HL-60 (cell line): ENCODE data around the gene KCNMA1.

Experiments
- DNase-seq, 2 experiments: peaks; one replicate each; pipeline ENCODE4 v3.0.0-alpha.2; 2010 to 2020; ENCODE audit warnings: low read depth in 1 of 2, low spot score in 1 of 2
- H3K27ac ChIP-seq: fragments of 250-450 bp; sonication (Bioruptor Pico); replicated peaks from 2 replicates; pipeline ENCODE4 v1.5.1; 2020; ENCODE audit warnings: mild to moderate bottlenecking, moderate library complexity
- H3K27me3 ChIP-seq: fragments of 250-450 bp; sonication (Bioruptor Pico); 2 replicates; pipeline ENCODE4 v1.5.1; 2021; ENCODE audit warnings: mild to moderate bottlenecking, moderate library complexity; ENCODE audit not compliant: insufficient read depth, poor library complexity, severe bottlenecking
- H3K4me3 ChIP-seq: replicated peaks from 2 replicates; pipeline ENCODE4 v1.5.1; 2011; ENCODE audit warnings: mild to moderate bottlenecking, control low read depth, low read length; ENCODE audit not compliant: insufficient read depth
- CTCF ChIP-seq: IDR thresholded peaks from one replicate; pipeline ENCODE4 v1.5.1; 2011; ENCODE audit warnings: low read length, control low read depth, inconsistent platforms; ENCODE audit not compliant: insufficient read depth
- GABPA ChIP-seq: IDR thresholded peaks from 2 replicates; pipeline ENCODE4 v1.6.1; 2012; ENCODE audit warnings: low read depth
- POLR2AphosphoS5 ChIP-seq: IDR thresholded peaks from 2 replicates; pipeline ENCODE4 v1.6.1; 2012; ENCODE audit warnings: low read depth
- SPI1 ChIP-seq: IDR thresholded peaks from 2 replicates; pipeline ENCODE4 v1.6.1; 2012; ENCODE audit warnings: low read depth, mild to moderate bottlenecking, borderline replicate concordance
- TF ChIP-seq, protein P1 (sequence below): IDR thresholded peaks from 2 replicates; pipeline ENCODE4 v1.6.1; 2012; ENCODE audit warnings: low read depth; ENCODE audit not compliant: insufficient replicate concordance

KCNMA1 gene

GRCh38 chr10:77001206-77001605, 636.4 kb downstream of the KCNMA1 start:
- no peak overlapping the region for H3K27ac ChIP-seq
- TF ChIP-seq CTCF (no peak), POLR2AphosphoS5 (no peak), GABPA (no peak), SPI1 (no peak)
- TF ChIP-seq, protein P1, sequence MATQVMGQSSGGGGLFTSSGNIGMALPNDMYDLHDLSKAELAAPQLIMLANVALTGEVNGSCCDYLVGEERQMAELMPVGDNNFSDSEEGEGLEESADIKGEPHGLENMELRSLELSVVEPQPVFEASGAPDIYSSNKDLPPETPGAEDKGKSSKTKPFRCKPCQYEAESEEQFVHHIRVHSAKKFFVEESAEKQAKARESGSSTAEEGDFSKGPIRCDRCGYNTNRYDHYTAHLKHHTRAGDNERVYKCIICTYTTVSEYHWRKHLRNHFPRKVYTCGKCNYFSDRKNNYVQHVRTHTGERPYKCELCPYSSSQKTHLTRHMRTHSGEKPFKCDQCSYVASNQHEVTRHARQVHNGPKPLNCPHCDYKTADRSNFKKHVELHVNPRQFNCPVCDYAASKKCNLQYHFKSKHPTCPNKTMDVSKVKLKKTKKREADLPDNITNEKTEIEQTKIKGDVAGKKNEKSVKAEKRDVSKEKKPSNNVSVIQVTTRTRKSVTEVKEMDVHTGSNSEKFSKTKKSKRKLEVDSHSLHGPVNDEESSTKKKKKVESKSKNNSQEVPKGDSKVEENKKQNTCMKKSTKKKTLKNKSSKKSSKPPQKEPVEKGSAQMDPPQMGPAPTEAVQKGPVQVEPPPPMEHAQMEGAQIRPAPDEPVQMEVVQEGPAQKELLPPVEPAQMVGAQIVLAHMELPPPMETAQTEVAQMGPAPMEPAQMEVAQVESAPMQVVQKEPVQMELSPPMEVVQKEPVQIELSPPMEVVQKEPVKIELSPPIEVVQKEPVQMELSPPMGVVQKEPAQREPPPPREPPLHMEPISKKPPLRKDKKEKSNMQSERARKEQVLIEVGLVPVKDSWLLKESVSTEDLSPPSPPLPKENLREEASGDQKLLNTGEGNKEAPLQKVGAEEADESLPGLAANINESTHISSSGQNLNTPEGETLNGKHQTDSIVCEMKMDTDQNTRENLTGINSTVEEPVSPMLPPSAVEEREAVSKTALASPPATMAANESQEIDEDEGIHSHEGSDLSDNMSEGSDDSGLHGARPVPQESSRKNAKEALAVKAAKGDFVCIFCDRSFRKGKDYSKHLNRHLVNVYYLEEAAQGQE, result no peak
- H3K4me3 ChIP-seq, result no peak overlapping the region
- H3K27me3 ChIP-seq, result peaks cover 9% of the 10 kb centered on the region
- DNase-seq, result no peak

GRCh38 chr10:76998451-76998850, 639.2 kb downstream of the KCNMA1 start:
- TF ChIP-seq CTCF, result no peak
- no peak for TF ChIP-seq GABPA
- no peak for TF ChIP-seq POLR2AphosphoS5
- TF ChIP-seq, protein P1, result no peak
- no peak for TF ChIP-seq SPI1
- no peak overlapping the region for H3K4me3 ChIP-seq
- DNase-seq, result no peak
- peaks cover 6% of the 10 kb centered on the region for H3K27me3 ChIP-seq
- no peak overlapping the region for H3K27ac ChIP-seq

- Histone ChIP-seq H3K27me3 (peaks cover 4% of the 10 kb centered on the region), H3K27ac (no peak overlapping the region), H3K4me3 (no peak overlapping the region)
- no peak for DNase-seq
- TF ChIP-seq, protein P1, result no peak
- no peak for TF ChIP-seq GABPA
- TF ChIP-seq CTCF, result no peak
- no peak for TF ChIP-seq SPI1
- no peak for TF ChIP-seq POLR2AphosphoS5
Measured at GRCh38 chr10:76997631-76998030, 640.0 kb downstream of the KCNMA1 start.
